Measurements from ENCODE around the gene RBM42. TPM values are rescaled to one million over a fixed set of nuclear protein-coding genes. Genes with fewer than 3 reads are reported as not detected.

The RBM42 gene
- total RNA-seq, 1 experiment from 2014 or later: 81.6 TPM

DNA sequence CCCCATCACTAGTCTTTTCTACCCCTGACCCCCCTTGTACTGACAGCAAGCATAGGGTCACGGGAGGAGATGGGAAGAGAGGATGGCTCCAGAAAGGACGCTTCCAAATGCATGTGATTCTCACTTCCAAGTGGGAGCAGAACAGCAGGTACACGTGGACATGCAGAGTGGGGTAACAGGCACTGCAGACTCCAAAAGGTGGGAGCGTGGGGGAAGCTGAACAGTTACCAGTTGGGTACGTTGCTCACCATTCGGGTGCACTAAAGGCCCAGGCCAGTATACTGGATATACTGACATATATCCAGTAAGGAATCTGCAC is 10.4 kb downstream of the RBM42 start:
- POLR2A ChIA-PET (ENCODE audit: unreplicated experiment): no interaction called here
- no peak for TF ChIP-seq EZH2 (IDR thresholded peaks at IDR 0.05; ENCODE audit: low read length, unreplicated experiment)
- no peak for TF ChIP-seq EZH2phosphoT487 (IDR thresholded peaks at IDR 0.05; ENCODE audit: borderline replicate concordance, low read length)
- TF ChIP-seq CTCF (conservative IDR thresholded peaks at IDR 0.05; ENCODE audit: low read depth, low read length): no peak
- no TSS peak for BruUV-seq (replicated peaks)

GRCh38 chr19:35639863-35640262 is 11.0 kb downstream of the RBM42 start:
- H3K27me3 ChIP-seq (ENCODE audit: low read length): no peaks in the 10 kb centered on the region
- no peak for TF ChIP-seq EZH2 (IDR thresholded peaks at IDR 0.05; ENCODE audit: low read length, unreplicated experiment)
- TF ChIP-seq EZH2phosphoT487 (IDR thresholded peaks at IDR 0.05; ENCODE audit: borderline replicate concordance, low read length): no peak
- no peak for TF ChIP-seq CTCF (conservative IDR thresholded peaks at IDR 0.05; ENCODE audit: low read depth, low read length)
- no peak for ATAC-seq
- H3K79me2 ChIP-seq (ENCODE audit: low read length): no peaks in the 10 kb centered on the region
- no peak for DNase-seq
- POLR2A ChIA-PET (ENCODE audit: unreplicated experiment): no interaction called here
- H2AFZ ChIP-seq (ENCODE audit: low read length): no peak overlapping the region
- BruUV-seq (replicated peaks): TSS peak; percentile 15
- H3K9me3 ChIP-seq (ENCODE audit: low read length): no peaks in the 10 kb centered on the region
- CTCF ChIA-PET: no interaction called here
- H3K4me2 ChIP-seq (ENCODE audit: low read length): no peak overlapping the region
- no peaks in the 10 kb centered on the region for H3K9me2 ChIP-seq (replicated peaks; ENCODE audit: low read length)
- no peak overlapping the region for H3K9ac ChIP-seq (ENCODE audit: low read length)
- peaks cover 4% of the 10 kb centered on the region; the same call in 1 of the 2 replicates for H3K4me1 ChIP-seq (ENCODE audit: insufficient read depth, low read length)
- no peak overlapping the region for H3K4me3 ChIP-seq (ENCODE audit: low read length)
- no peak overlapping the region for H3K27ac ChIP-seq (ENCODE audit: low read length)
- intact Hi-C loops (cut with micrococcal nuclease): loop anchor here (5.0 kb wide), 1 partner anchor 128 kb away; the partner anchor contains the start of gene DMKN
- H3F3A ChIP-seq (ENCODE audit: low read length, unreplicated experiment): no peaks in the 10 kb centered on the region
- H4K20me1 ChIP-seq (ENCODE audit: low read length): no peaks in the 10 kb centered on the region
- no peaks in the 10 kb centered on the region; the same call in 1 of the 2 replicates for H3K36me3 ChIP-seq (ENCODE audit: low read depth, low read length)

More for the DNA sequence above, 10.4 kb downstream of the RBM42 start:
- intact Hi-C loops (cut with micrococcal nuclease): no loop called here
- CTCF ChIA-PET: no interaction called here
- DNase-seq (no peak), ATAC-seq (no peak)
- H3K9me2 ChIP-seq (replicated peaks; ENCODE audit: low read length): no peaks in the 10 kb centered on the region
- peaks cover 4% of the 10 kb centered on the region; the same call in 1 of the 2 replicates for H3K4me1 ChIP-seq (ENCODE audit: insufficient read depth, low read length)
- H3K27me3 ChIP-seq (ENCODE audit: low read length): no peaks in the 10 kb centered on the region
- no peak overlapping the region for H3K4me2 ChIP-seq (ENCODE audit: low read length)
- no peaks in the 10 kb centered on the region for H4K20me1 ChIP-seq (ENCODE audit: low read length)
- no peak overlapping the region for H2AFZ ChIP-seq (ENCODE audit: low read length)
- no peaks in the 10 kb centered on the region for H3K79me2 ChIP-seq (ENCODE audit: low read length)
- H3K27ac ChIP-seq (ENCODE audit: low read length): no peak overlapping the region
- no peaks in the 10 kb centered on the region; the same call in 1 of the 2 replicates for H3K36me3 ChIP-seq (ENCODE audit: low read depth, low read length)
- H3K9me3 ChIP-seq (ENCODE audit: low read length): no peaks in the 10 kb centered on the region
- H3K4me3 ChIP-seq (ENCODE audit: low read length): no peak overlapping the region
- H3K9ac ChIP-seq (ENCODE audit: low read length): no peak overlapping the region
- no peaks in the 10 kb centered on the region for H3F3A ChIP-seq (ENCODE audit: low read length, unreplicated experiment)

GRCh38 chr19:35641515-35642151 is 12.8 kb downstream of the RBM42 start, which contains the start of gene ETV2:
TSS of gene ETV2 (plus strand) at chr19:35641745. CDS start at chr19:35642461, 716 bp downstream.
- ATAC-seq (no peak), DNase-seq (no peak)
- H2AFZ ChIP-seq (ENCODE audit: low read length): no peak within 1 kb of the TSS
- BruUV-seq (replicated peaks): no TSS peak
- no peaks in the 10 kb centered on the region for H3K79me2 ChIP-seq (ENCODE audit: low read length)
- TF ChIP-seq EZH2phosphoT487 (IDR thresholded peaks at IDR 0.05; ENCODE audit: borderline replicate concordance, low read length) (no peak), CTCF (conservative IDR thresholded peaks at IDR 0.05; ENCODE audit: low read depth, low read length) (no peak), EZH2 (IDR thresholded peaks at IDR 0.05; ENCODE audit: low read length, unreplicated experiment) (no peak)
- H3K36me3 ChIP-seq (ENCODE audit: low read depth, low read length): no peaks in the 10 kb centered on the region; the same call in 1 of the 2 replicates
- CTCF ChIA-PET: no interaction called here
- H3K27ac ChIP-seq (ENCODE audit: low read length): no peak within 1 kb of the TSS
- no peak within 1 kb of the TSS for H3K4me3 ChIP-seq (ENCODE audit: low read length)
- POLR2A ChIA-PET (ENCODE audit: unreplicated experiment): no interaction called here
- H3F3A ChIP-seq (ENCODE audit: low read length, unreplicated experiment): no peaks in the 10 kb centered on the region
- H4K20me1 ChIP-seq (ENCODE audit: low read length): no peaks in the 10 kb centered on the region
- no peaks in the 10 kb centered on the region for H3K9me3 ChIP-seq (ENCODE audit: low read length)
- H3K9ac ChIP-seq (ENCODE audit: low read length): no peak within 1 kb of the TSS
- no peaks in the 10 kb centered on the region for H3K27me3 ChIP-seq (ENCODE audit: low read length)
- H3K9me2 ChIP-seq (replicated peaks; ENCODE audit: low read length): no peaks in the 10 kb centered on the region
- intact Hi-C loops (cut with micrococcal nuclease): loop anchor here (5.0 kb wide), 1 partner anchor 129 kb away; the partner anchor contains the start of gene DMKN
- peaks cover 8% of the 10 kb centered on the region; the same call in 1 of the 2 replicates for H3K4me1 ChIP-seq (ENCODE audit: insufficient read depth, low read length)
- H3K4me2 ChIP-seq (ENCODE audit: low read length): no peak within 1 kb of the TSS
